Measurements from ENCODE around the gene TBX18.

Gene TBX18

GRCh38 chr6:84671183-84671582 is 93.2 kb downstream of the TBX18 start:
- no peak for DNase-seq (ENCODE audit: low read depth)

- DNase-seq (ENCODE audit: low read depth) = no peak
These were observed 94.5 kb downstream of the TBX18 start for GRCh38 chr6:84669945-84670344.

GRCh38 chr6:84667252-84668213 is 96.9 kb downstream of the TBX18 start:
- DNase-seq (ENCODE audit: low read depth) = peak; percentile 19

- peak; percentile 91 for DNase-seq (ENCODE audit: low read depth)
These were observed 99.0 kb downstream of the TBX18 start for GRCh38 chr6:84665401-84665800.

DNA sequence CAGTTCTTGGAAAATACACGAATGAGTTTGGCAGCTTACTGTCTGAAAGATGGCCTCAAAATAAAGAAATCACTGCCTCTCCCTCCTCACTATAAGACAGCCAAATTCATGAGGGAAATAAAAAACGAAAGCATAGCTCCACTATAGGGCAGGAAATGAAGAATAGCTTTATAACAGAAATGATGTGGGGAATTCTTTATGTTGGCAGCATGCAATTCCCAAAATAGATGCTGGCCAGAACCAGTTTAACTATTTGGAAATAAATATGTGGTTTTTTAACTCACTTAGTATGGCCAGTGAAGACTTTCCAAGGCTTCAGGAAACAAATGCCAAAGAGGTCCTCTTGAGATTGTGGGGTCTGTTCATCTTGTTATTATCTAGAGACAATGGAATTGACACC is 100.5 kb downstream of the TBX18 start:
- no peak for DNase-seq (ENCODE audit: low read depth)

DNA sequence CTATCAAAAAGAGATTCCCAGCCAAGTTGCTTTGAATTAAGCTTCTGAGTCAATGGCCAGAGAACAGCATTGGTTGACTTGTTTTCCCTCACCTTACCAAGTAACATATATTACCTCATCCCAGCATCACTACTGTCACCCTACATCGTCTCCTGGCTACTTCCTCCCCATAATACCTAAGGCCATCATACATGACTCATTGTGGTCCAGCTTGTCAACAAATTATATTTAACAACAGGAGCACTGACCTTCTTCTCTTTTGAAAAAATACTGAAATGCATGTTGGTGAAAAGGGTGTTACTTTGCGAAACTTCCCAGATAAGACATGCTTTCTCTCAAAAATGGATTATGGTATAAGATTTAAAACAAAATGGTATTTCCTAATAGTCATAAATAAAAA is 106.9 kb downstream of the TBX18 start:
- peak; percentile 65 for DNase-seq (ENCODE audit: low read depth)

GRCh38 chr6:84657025-84657424 is 107.4 kb downstream of the TBX18 start:
- DNase-seq (ENCODE audit: low read depth) = no peak

- DNase-seq (ENCODE audit: low read depth) = no peak
These were observed 111.3 kb downstream of the TBX18 start for GRCh38 chr6:84653027-84653551.

- peak; percentile 93 for DNase-seq (ENCODE audit: low read depth)
These were observed 111.9 kb downstream of the TBX18 start for GRCh38 chr6:84652356-84653026.

- DNase-seq (ENCODE audit: low read depth) = no peak
These were observed 112.8 kb downstream of the TBX18 start for GRCh38 chr6:84651583-84651982.

DNA sequence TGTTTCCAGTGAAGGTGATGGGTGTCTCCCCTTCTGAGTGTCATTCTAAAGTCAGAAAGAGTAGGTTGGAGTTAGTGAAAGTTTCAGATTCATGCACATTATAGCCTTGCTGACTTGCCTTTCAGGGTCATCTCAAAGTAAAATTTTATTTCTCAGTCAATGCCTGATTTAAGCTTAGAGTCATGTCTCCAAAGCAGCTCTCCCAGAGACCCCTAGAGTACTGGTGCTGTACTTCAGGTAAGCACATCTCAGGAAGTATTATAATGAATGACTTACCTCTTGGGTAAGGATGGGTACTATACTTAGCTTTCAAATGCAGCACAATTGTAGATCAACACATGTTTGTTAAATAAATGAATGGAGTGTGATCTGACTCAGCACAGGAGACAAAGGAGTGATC is 116.0 kb downstream of the TBX18 start:
- no peak for DNase-seq (ENCODE audit: low read depth)

DNA sequence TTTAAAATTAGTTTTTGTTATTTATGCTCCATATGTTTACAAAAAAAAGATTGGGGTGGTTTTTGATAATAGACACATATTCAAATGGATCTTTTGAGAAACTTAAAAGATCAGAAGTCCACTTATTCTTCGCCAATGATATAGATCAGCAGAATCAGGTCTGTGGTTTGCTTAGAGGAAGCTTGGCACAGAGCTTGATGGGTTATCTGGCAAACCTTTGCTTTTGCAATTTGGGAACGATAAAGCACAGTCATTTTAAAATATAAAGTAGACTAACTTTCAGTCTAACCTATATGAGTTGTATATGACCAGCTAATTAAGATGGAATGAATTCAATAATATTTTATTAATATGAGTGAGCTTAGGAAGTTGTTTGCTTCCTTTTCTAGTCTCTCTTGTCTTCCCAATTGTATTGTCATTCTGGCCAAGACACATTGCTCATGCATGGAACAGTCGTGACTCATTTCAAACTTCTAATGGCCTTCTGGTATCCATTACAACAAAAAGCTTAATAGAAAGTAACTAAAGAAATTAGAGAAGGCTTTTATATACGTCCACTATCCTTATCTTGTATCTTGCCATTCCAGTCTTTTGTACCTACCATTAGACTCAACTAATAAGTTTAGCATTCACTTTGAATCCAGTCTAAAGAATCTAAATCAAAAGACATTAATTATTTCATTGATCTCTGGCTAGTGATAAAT is 118.7 kb downstream of the TBX18 start:
- peak; percentile 50 for DNase-seq (ENCODE audit: low read depth)

GRCh38 chr6:84645000-84645399 is 119.4 kb downstream of the TBX18 start:
- peak; percentile 67 for DNase-seq (ENCODE audit: low read depth)

DNA sequence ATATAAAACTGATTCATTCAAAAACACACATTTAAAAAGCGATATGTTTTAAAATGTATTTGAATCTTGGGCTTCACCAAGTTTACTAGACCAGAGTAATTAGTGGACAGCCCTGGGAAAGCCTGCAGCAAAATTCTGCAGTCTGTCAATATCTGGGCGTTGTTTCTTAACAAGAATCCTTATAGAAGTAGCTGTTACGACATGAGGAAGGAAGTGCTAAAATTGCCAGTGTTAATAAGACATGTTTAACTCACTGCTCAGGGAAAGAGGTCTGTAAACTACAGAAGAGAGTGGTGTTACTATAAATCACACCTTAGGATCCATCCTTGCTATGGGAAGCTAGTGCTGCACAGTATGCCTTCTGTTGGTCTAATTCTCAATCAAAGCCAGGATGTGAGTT is 120.6 kb downstream of the TBX18 start:
- no peak for DNase-seq (ENCODE audit: low read depth)

DNA sequence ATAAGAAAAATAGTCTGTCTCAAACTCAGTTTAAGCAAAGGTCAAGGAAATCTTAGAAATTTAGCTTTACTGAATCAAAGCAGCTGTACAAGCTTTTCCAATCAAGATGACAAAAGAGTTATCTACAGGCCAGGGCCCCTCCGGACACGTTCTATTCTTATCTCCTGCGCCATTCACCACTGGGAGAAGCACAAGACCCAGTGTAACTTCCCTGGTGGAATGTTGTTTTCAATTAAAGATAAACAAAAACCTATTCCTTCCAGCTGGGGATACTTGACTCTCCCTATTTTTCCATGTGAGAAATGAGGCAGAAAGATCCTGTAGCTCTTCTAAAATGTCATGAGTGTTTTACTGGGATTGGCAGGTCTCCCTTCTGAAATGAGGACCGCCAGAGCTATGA is 123.3 kb downstream of the TBX18 start:
- no peak for DNase-seq (ENCODE audit: low read depth)

- no peak for DNase-seq (ENCODE audit: low read depth)
These were observed 125.0 kb downstream of the TBX18 start for GRCh38 chr6:84639396-84639795.

DNA sequence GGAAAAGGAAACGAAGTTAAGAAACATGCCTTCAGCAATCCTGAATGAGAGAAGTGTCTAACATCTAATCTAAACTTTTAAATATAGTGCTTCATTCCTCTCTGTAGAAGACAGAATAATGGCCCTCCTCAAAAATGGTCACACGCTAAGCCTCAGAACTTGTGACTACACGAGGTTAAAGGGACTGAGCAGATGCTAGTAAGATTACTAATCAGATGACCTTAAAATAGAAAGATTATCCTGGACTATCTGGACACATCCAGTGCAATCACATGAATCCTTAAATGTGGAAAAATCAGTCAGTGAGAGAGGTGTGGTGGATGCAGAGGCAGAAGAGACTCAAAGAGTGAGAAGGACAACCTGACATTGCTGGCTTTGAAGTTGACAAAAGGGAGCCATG is 126.1 kb downstream of the TBX18 start:
- no peak for DNase-seq (ENCODE audit: low read depth)

Data from amniotic epithelial cell (primary cell).